ENCODE data around the gene TIAM1. TPM values are rescaled to one million over a fixed set of nuclear protein-coding genes. Genes with fewer than 3 reads are reported as not detected.

TIAM1 gene
- total and polyA plus RNA-seq, 9 donors: 3.6 to 26.7 (median 7.1) TPM

DNA sequence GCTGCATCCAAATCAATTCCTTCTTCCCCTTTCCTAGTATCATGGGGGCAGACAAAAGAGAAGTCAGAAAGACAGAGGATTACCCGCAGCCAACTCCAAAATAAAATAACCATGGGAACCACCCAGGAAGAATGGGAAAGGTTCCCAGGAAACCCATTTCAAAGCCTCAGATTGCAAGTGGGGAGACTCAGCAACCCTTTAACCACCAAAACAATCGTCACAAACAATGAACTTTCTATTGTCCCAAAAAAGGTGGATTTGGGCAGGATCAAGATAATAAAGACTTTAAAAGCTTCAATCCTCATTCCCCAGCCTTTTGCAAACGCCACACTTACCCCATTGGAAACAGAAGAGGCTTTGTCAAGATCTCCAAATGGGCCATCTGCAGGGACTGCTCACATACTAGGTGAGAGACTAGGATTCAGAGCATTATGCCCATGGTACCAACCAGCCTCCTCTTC, 5.1 kb downstream of the TIAM1 start:
- intact Hi-C loops (cut with DNase I): no loop called here
- 77 to 78% (median 77%) methylated on average over 3 of the region's 3 CpGs for WGBS, 3 donors
- Histone ChIP-seq H3K27me3 (no peaks in the 10 kb centered on the region), H3K9me3 (no peaks in the 10 kb centered on the region), H3K4me3 (no peak overlapping the region), H3K4me1 (ENCODE audit: insufficient read depth) (peaks cover 2% of the 10 kb centered on the region), H3K36me3 (no peaks in the 10 kb centered on the region), H3K27ac (no peak overlapping the region)
- TF ChIP-seq EP300 (IDR thresholded peaks at IDR 0.05) (no peak), POLR2A (IDR thresholded peaks at IDR 0.05) (no peak)
- TF ChIP-seq, protein P1, sequence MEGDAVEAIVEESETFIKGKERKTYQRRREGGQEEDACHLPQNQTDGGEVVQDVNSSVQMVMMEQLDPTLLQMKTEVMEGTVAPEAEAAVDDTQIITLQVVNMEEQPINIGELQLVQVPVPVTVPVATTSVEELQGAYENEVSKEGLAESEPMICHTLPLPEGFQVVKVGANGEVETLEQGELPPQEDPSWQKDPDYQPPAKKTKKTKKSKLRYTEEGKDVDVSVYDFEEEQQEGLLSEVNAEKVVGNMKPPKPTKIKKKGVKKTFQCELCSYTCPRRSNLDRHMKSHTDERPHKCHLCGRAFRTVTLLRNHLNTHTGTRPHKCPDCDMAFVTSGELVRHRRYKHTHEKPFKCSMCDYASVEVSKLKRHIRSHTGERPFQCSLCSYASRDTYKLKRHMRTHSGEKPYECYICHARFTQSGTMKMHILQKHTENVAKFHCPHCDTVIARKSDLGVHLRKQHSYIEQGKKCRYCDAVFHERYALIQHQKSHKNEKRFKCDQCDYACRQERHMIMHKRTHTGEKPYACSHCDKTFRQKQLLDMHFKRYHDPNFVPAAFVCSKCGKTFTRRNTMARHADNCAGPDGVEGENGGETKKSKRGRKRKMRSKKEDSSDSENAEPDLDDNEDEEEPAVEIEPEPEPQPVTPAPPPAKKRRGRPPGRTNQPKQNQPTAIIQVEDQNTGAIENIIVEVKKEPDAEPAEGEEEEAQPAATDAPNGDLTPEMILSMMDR (IDR thresholded peaks at IDR 0.05): no peak
- no peak for DNase-seq

DNA sequence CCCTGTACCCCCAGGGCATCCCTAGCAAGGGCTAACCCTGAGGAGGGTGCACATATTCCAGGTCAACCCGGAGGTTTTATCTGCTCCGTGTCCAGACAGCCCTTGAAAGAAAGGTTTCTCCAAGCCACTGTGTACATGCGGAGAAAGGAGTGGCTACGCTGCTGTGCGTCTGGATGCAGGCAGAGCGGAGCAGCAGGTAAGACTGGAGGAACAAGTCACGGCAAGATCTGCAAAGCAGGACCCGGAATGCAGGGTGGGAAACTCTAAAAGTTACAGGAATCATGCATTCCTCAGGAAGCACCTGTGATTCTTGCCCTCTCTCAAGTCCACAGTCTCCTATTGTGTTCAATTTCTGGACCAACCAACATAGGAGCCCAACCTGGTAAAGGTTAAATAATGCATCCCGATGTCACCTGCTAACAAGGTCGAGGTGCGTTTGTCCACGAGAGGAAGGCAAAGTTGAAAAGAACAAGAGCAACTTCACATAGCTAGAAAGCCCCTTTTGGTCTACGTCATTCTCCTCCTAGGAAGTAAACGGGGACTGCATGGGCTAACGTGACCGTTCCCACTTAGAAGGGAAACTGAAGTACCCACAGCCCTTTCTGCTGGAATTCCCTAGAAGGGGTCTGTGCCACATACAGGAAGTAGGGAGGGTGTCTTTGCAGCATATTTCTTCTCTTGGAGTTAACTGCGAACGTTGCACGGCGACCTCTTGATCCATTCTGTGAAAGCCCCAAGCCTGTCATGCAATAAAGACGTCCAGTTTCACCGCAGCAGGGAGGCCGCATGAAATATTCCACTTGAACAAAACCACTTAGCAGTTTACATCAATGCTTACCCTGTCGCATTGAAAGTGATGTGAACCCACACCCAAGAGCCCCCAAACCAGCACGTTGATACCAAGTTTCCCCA, 5.8 kb downstream of the TIAM1 start:
- TF ChIP-seq, protein P1 (IDR thresholded peaks at IDR 0.05): no peak
- TF ChIP-seq EP300 (IDR thresholded peaks at IDR 0.05) (no peak), POLR2A (IDR thresholded peaks at IDR 0.05) (no peak)
- H3K4me1 ChIP-seq (ENCODE audit: insufficient read depth): no peaks in the 10 kb centered on the region
- 87 to 88% (median 88%) methylated on average over 25 of the region's 25 CpGs for WGBS, 3 donors
- H3K27ac ChIP-seq: no peak overlapping the region
- no peak for DNase-seq
- H3K4me3 ChIP-seq: no peak overlapping the region
- H3K27me3 ChIP-seq: no peaks in the 10 kb centered on the region
- intact Hi-C loops (cut with DNase I): no loop called here
- H3K36me3 ChIP-seq: no peaks in the 10 kb centered on the region
- no peaks in the 10 kb centered on the region for H3K9me3 ChIP-seq

DNA sequence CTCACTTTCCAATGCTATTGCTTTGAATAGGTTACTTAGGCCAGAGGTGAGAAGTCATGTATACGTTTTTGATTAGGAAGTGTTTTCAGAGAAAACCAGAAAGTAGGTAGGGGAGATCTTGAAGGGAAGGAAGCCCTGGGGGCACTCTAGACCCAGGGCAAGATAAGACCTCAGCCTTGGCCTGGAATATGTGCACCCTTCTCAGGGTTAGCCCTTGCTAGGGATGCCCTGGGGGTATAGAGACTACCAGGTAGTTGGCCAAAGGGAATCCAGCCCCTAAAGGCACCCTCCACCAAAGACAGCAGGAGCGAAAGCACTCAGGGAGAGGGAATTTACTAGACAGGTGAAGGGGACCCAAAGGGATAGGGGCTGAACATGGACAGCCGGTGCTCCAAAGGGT, 7.0 kb downstream of the TIAM1 start:
- 91 to 93% (median 92%) methylated on average over 3 of the region's 3 CpGs for WGBS, 3 donors
- Histone ChIP-seq H3K27me3 (no peaks in the 10 kb centered on the region), H3K27ac (no peak overlapping the region), H3K9me3 (no peaks in the 10 kb centered on the region), H3K36me3 (no peaks in the 10 kb centered on the region), H3K4me3 (no peak overlapping the region), H3K4me1 (ENCODE audit: insufficient read depth) (no peaks in the 10 kb centered on the region)
- intact Hi-C loops (cut with DNase I): no loop called here
- TF ChIP-seq, protein P1 (IDR thresholded peaks at IDR 0.05): no peak
- TF ChIP-seq POLR2A (IDR thresholded peaks at IDR 0.05) (no peak), EP300 (IDR thresholded peaks at IDR 0.05) (no peak)
- DNase-seq: no peak

DNA sequence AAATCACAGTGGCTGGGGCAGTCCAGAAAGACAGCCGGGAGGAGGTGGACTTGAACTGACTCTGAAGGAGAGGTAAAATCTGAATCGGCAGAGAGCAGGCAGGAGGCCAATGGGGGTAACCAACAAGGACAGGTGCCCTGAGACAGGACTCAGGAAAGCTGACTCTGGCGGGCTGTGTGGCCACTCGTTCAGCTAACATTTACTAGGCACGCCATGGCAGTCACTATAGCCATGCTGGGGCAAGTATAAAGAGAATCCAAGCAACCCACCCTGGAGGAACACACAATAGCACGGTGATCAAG, 7.4 kb downstream of the TIAM1 start:
- DNase-seq: no peak
- Histone ChIP-seq H3K27ac (no peak overlapping the region), H3K27me3 (no peaks in the 10 kb centered on the region), H3K9me3 (no peaks in the 10 kb centered on the region), H3K36me3 (no peaks in the 10 kb centered on the region), H3K4me1 (ENCODE audit: insufficient read depth) (no peaks in the 10 kb centered on the region), H3K4me3 (no peak overlapping the region)
- TF ChIP-seq, protein P1 (IDR thresholded peaks at IDR 0.05): no peak
- intact Hi-C loops (cut with DNase I): no loop called here
- WGBS, 3 donors: 90 to 96% (median 93%) methylated on average over 6 of the region's 6 CpGs
